Ishikawa (cell line): ENCODE measurements around the gene POU2F1.

Source experiments
- CREB1 ChIP-seq: IDR thresholded peaks from 2 replicates; pipeline ENCODE4 v1.6.1; 2012; ENCODE audit warnings: low read depth
- EP300 ChIP-seq: IDR thresholded peaks from 2 replicates; pipeline ENCODE4 v1.6.1; 2012; ENCODE audit warnings: borderline replicate concordance
- FOXM1 ChIP-seq: IDR thresholded peaks from 2 replicates; pipeline ENCODE4 v1.6.1; 2012; ENCODE audit warnings: low read depth, borderline replicate concordance
- TEAD4 ChIP-seq: IDR thresholded peaks from 2 replicates; pipeline ENCODE4 v1.6.1; 2012

DNA sequence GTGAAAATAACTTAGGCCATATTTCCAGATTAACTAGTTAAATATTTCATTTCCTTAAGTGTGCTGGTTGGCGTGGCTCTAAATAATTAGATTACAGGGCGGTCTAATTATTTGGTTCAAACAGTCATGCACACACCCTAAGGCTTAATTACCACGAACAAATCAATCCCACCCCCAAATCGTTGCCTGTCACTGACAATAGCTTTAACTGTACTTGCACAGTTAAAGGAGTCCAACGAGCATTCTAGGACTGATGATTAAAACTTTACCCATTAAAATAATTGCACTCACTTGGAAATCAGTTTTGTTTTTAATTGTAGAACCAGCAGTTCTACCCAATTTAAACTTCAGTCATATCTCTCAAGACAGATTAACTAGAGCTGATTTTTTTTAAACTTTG, 1.5 kb upstream of the POU2F1 start:
- no peak for TF ChIP-seq EP300
- no peak for TF ChIP-seq TEAD4
- TF ChIP-seq CREB1 = no peak
- TF ChIP-seq FOXM1 = no peak
